Ishikawa (cell line): ENCODE data around the gene TRERF1.

ENCODE experiments used
- CEBPB ChIP-seq: IDR thresholded peaks from 2 replicates; pipeline ENCODE4 v1.6.1; 2012
- CREB1 ChIP-seq: IDR thresholded peaks from 2 replicates; pipeline ENCODE4 v1.6.1; 2012; ENCODE audit warnings: low read depth
- EGR1 ChIP-seq: IDR thresholded peaks from 2 replicates; pipeline ENCODE4 v1.6.1; 2012
- EP300 ChIP-seq: IDR thresholded peaks from 2 replicates; pipeline ENCODE4 v1.6.1; 2012; ENCODE audit warnings: borderline replicate concordance
- FOXM1 ChIP-seq: IDR thresholded peaks from 2 replicates; pipeline ENCODE4 v1.6.1; 2012; ENCODE audit warnings: low read depth, borderline replicate concordance
- NFIC ChIP-seq: IDR thresholded peaks from 2 replicates; pipeline ENCODE4 v1.6.1; 2012
- RAD21 ChIP-seq: IDR thresholded peaks from 2 replicates; pipeline ENCODE4 v1.6.1; 2012; ENCODE audit warnings: low read depth
- TAF1 ChIP-seq: IDR thresholded peaks from 2 replicates; pipeline ENCODE4 v1.6.1; 2012; ENCODE audit warnings: low read depth, mild to moderate bottlenecking
- TCF12 ChIP-seq: IDR thresholded peaks from 2 replicates; pipeline ENCODE4 v1.6.1; 2012; ENCODE audit warnings: low read depth
- TEAD4 ChIP-seq: IDR thresholded peaks from 2 replicates; pipeline ENCODE4 v1.6.1; 2012
- YY1 ChIP-seq: IDR thresholded peaks from 2 replicates; pipeline ENCODE4 v1.6.1; 2012; ENCODE audit warnings: low read depth
- ZBTB7A ChIP-seq: IDR thresholded peaks from 2 replicates; pipeline ENCODE4 v1.6.1; 2012; ENCODE audit warnings: low read depth
- TF ChIP-seq, protein P1 (sequence below): IDR thresholded peaks from 2 replicates; pipeline ENCODE4 v1.6.1; 2012
- TF ChIP-seq, protein P2 (sequence below): IDR thresholded peaks from 2 replicates; pipeline ENCODE4 v1.6.1; 2012; ENCODE audit warnings: low read depth, mild to moderate bottlenecking
- TF ChIP-seq, protein P3 (sequence below): IDR thresholded peaks from 2 replicates; pipeline ENCODE4 v1.6.1; 2012

The TRERF1 gene

DNA sequence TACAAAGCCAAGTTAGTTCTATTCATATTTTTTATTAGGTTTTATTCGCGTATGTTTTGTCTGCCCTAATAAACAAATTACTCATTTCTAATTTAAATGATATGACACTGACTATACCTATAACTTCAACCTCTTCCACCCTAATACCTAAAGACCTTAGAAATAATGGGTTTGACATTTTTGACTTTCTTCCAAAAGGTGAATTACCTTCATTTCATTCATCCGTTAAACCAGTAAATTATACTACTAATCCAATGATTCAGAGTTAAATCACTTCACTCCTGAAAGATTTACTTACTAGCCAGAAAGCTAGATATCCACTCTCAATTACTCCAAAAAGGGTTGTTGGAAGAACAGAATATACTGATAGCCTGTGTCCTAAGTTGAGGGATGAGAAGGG, 239.3 kb downstream of the TRERF1 start:
- TF ChIP-seq NFIC (peak; percentile 33; the same call in 1 of the 2 replicates), RAD21 (no peak), EP300 (no peak)
- TF ChIP-seq, protein P1, sequence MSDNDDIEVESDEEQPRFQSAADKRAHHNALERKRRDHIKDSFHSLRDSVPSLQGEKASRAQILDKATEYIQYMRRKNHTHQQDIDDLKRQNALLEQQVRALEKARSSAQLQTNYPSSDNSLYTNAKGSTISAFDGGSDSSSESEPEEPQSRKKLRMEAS: no peak

DNA sequence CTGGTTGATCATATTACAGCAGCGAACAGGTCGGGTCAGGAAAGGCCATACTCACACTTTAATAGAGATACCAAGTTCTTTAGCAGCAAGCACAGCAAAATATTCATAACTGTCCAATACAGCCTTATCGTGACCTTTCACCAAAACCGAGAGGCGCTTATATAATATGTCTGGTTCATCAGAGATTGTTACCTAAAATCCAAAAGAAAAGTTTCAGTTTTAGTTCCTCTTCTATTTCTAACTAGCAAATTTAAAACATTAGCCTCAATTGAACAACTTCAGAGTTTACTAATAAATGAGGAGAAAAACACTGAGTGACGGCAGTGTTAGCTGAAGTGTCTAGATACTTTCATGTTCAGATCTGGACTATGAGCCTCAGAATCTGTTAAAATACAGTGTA, 240.0 kb downstream of the TRERF1 start:
- TF ChIP-seq, protein P1: no peak
- TF ChIP-seq CREB1 (no peak), EGR1 (no peak), YY1 (no peak), RAD21 (no peak), NFIC (no peak), TAF1 (no peak)

DNA sequence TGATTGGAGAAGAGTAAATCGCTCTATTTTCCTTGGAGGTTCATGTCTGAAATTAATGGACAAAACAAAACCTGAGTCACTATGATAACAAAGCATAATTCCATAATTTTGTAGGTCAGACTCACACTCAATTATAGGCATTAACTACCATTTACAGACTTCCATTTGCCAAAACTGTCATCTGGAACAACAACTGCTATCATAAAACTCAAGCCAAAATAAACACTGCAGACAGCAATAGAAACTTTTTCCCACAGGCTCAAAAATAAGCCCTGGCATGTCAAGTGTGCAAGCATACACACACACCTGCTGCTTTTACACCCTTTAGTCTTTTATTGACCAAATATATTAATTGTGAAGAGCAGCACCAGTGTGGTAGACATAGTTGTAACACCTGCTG, 241.2 kb downstream of the TRERF1 start:
- TF ChIP-seq NFIC (no peak), CEBPB (no peak), EGR1 (no peak), CREB1 (no peak), EP300 (no peak), YY1 (no peak), TCF12 (no peak)
- TF ChIP-seq, protein P2, sequence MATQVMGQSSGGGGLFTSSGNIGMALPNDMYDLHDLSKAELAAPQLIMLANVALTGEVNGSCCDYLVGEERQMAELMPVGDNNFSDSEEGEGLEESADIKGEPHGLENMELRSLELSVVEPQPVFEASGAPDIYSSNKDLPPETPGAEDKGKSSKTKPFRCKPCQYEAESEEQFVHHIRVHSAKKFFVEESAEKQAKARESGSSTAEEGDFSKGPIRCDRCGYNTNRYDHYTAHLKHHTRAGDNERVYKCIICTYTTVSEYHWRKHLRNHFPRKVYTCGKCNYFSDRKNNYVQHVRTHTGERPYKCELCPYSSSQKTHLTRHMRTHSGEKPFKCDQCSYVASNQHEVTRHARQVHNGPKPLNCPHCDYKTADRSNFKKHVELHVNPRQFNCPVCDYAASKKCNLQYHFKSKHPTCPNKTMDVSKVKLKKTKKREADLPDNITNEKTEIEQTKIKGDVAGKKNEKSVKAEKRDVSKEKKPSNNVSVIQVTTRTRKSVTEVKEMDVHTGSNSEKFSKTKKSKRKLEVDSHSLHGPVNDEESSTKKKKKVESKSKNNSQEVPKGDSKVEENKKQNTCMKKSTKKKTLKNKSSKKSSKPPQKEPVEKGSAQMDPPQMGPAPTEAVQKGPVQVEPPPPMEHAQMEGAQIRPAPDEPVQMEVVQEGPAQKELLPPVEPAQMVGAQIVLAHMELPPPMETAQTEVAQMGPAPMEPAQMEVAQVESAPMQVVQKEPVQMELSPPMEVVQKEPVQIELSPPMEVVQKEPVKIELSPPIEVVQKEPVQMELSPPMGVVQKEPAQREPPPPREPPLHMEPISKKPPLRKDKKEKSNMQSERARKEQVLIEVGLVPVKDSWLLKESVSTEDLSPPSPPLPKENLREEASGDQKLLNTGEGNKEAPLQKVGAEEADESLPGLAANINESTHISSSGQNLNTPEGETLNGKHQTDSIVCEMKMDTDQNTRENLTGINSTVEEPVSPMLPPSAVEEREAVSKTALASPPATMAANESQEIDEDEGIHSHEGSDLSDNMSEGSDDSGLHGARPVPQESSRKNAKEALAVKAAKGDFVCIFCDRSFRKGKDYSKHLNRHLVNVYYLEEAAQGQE: no peak
- TF ChIP-seq, protein P3, sequence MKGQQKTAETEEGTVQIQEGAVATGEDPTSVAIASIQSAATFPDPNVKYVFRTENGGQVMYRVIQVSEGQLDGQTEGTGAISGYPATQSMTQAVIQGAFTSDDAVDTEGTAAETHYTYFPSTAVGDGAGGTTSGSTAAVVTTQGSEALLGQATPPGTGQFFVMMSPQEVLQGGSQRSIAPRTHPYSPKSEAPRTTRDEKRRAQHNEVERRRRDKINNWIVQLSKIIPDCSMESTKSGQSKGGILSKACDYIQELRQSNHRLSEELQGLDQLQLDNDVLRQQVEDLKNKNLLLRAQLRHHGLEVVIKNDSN: no peak
- TF ChIP-seq, protein P1: no peak

DNA sequence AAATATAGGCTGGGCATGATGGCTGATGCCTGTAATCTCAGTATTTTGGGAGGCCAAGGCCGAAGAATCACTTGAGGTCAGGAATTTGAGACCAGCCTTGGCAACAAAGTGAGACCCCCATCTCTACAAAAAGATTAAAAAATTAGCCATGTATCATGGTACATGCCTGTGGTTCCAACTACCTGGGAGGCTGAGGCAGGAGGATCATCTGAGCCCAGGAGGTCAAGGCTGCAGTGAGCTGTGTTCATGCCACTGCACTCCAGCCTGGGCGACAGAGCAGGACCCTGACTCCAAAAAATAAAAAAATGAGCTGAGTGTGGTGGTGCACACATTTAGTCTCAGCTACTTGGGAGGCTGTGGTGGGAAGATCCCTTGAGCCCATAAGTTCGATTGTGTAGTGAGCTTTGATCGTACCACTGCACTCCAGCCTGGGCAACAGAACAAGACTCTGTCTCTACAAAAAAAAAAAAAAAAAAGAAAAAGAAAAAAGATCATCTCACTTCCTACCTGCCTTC, 246.9 kb downstream of the TRERF1 start:
- TF ChIP-seq TEAD4: no peak
- TF ChIP-seq ZBTB7A: no peak
- TF ChIP-seq RAD21: no peak
- no peak for TF ChIP-seq FOXM1
- TF ChIP-seq, protein P2: no peak
- TF ChIP-seq EGR1: no peak
- TF ChIP-seq, protein P3: no peak
- no peak for TF ChIP-seq CREB1
- TF ChIP-seq EP300: no peak
- no peak for TF ChIP-seq YY1

DNA sequence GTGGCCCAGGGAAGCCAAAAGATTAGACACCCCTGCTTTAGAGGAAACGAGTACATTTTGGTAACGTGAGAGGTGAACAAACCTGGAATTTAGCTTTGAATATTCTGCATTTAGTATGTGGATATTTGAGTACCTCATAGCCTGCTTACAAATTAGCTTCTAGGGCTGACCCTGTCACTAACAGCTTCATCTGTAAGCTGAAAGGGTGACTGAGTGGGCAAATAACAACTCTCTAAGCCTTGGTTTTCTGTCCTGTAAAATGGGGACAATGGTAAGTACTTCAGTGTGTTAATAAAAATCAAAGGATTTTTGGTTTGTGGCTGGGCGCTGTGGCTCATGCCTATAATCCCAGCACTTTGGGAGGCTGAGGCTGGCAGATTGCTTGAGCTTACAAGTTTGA, 248.5 kb downstream of the TRERF1 start:
- no peak for TF ChIP-seq TEAD4
- TF ChIP-seq TAF1: no peak
- no peak for TF ChIP-seq CREB1
- TF ChIP-seq CEBPB: no peak
- TF ChIP-seq FOXM1: no peak
- no peak for TF ChIP-seq YY1

DNA sequence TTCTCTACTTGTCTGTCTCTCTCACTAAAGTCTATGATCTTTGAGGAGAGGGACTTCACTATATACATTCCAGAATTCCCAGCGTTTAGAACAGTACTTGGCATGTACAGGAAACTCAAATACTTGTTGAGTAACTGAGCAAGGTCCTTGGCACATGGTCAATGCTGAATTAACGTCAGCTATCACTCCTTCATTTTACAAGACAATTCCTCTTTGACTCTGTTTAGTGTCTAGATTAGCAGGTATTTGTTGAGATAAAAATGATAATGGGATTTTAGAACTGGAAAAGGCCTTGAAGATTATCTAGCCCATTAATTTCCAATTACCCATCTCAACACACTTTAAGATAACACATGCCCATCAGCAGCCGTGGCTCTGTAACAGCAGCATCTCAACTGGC, 250.3 kb downstream of the TRERF1 start:
- TF ChIP-seq TEAD4 (no peak), NFIC (no peak), FOXM1 (no peak), CREB1 (no peak), EP300 (no peak), CEBPB (no peak), ZBTB7A (no peak)
- TF ChIP-seq, protein P1: no peak

DNA sequence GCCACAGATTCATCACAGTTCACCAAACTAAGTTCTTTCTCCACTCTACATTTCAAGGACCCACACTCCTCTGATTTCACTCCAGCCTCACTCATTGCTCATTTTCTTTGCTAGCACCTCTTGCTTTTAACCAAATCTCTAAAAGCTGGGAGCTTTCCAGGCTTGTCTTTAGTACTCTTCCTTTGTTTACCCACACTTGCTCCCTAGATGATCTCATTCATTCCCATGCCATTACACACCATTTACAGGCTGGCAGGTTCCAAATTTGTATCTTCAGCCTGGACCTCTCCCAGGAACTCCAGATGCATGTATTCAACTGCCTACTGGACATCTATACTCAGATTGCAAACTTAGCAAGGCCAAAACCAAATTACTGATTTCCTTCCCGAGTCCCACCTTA, 251.7 kb downstream of the TRERF1 start:
- TF ChIP-seq EGR1: no peak
- no peak for TF ChIP-seq NFIC
- no peak for TF ChIP-seq CREB1
- TF ChIP-seq YY1: no peak
- TF ChIP-seq RAD21: no peak
- no peak for TF ChIP-seq ZBTB7A
- TF ChIP-seq, protein P2: no peak
- TF ChIP-seq TCF12: no peak
- no peak for TF ChIP-seq TAF1
- TF ChIP-seq CEBPB: no peak
- TF ChIP-seq EP300: no peak
- TF ChIP-seq TEAD4: no peak
- TF ChIP-seq, protein P1: no peak
- no peak for TF ChIP-seq FOXM1
- TF ChIP-seq, protein P3: no peak
